Muscle of arm (tissue), 14 donors: ENCODE results near the gene CASTOR2. TPM values are rescaled to one million over a fixed set of nuclear protein-coding genes. Genes with fewer than 3 reads are reported as not detected.
"Not testable (repeated sequence)": the region's sequence is repeated elsewhere in the genome, so short reads cannot be mapped to it uniquely, and the experiment has no call there.

Experiments
- DNase-seq: peaks from one replicate; pipeline ENCODE4 v3.0.0-alpha.2; 2013
- long read RNA-seq, 11 donors: transcript quantifications; one replicate each; lab custom pipeline, GENCODE V29; 2026
- polyA plus RNA-seq, 12 donors: library from polyadenylated mRNA; unstranded; fragments of 120-200 nt; gene quantifications; one replicate each; pipeline ENCODE4 v1.2.1, GENCODE V29; 2013; ENCODE audit not compliant: insufficient read length in 12 of 12

Gene CASTOR2
- polyA plus RNA-seq: 10 to 100 TPM in 6 of 12 donors, 1 to 10 TPM in 5, not detected in 1; 7.5 to 27.0 (median 12.9) TPM
- long read RNA-seq, donor 1, partial matches to known transcripts: 5 of 7 reads
- long read RNA-seq, donor 1, other reads (novel, unspliced or antisense): 0 of 7 reads
- long read RNA-seq, donor 2, partial matches to known transcripts: 7 of 9 reads
- long read RNA-seq, donor 2, other reads (novel, unspliced or antisense): 0 of 9 reads
- long read RNA-seq, donor 3, partial matches to known transcripts: 22 of 25 reads
- long read RNA-seq, donor 3, other reads (novel, unspliced or antisense): 0 of 25 reads
- long read RNA-seq, donor 4, partial matches to known transcripts: 6 of 7 reads
- long read RNA-seq, donor 4, other reads (novel, unspliced or antisense): 0 of 7 reads
- long read RNA-seq, donor 5, partial matches to known transcripts: 6 of 9 reads
- long read RNA-seq, donor 5, other reads (novel, unspliced or antisense): 0 of 9 reads
- long read RNA-seq, donor 6, partial matches to known transcripts: 0 of 3 reads
- long read RNA-seq, donor 6, other reads (novel, unspliced or antisense): 0 of 3 reads
- long read RNA-seq, donor 7, partial matches to known transcripts: 5 of 7 reads
- long read RNA-seq, donor 7, other reads (novel, unspliced or antisense): 0 of 7 reads
- long read RNA-seq, donor 8, partial matches to known transcripts: 0 of 4 reads
- long read RNA-seq, donor 8, other reads (novel, unspliced or antisense): 0 of 4 reads
- long read RNA-seq, donor 9, partial matches to known transcripts: 0 of 1 reads
- long read RNA-seq, donor 9, other reads (novel, unspliced or antisense): 0 of 1 reads
- long read RNA-seq, donor 10, transcript CASTOR2-201 (9 exons, 1,257 nt): major isoform, 5 of 11 reads
- long read RNA-seq, donor 10, partial matches to known transcripts: 6 of 11 reads
- long read RNA-seq, donor 10, other reads (novel, unspliced or antisense): 0 of 11 reads
- long read RNA-seq, donor 11, partial matches to known transcripts: 0 of 1 reads
- long read RNA-seq, donor 11, other reads (novel, unspliced or antisense): 0 of 1 reads

DNA sequence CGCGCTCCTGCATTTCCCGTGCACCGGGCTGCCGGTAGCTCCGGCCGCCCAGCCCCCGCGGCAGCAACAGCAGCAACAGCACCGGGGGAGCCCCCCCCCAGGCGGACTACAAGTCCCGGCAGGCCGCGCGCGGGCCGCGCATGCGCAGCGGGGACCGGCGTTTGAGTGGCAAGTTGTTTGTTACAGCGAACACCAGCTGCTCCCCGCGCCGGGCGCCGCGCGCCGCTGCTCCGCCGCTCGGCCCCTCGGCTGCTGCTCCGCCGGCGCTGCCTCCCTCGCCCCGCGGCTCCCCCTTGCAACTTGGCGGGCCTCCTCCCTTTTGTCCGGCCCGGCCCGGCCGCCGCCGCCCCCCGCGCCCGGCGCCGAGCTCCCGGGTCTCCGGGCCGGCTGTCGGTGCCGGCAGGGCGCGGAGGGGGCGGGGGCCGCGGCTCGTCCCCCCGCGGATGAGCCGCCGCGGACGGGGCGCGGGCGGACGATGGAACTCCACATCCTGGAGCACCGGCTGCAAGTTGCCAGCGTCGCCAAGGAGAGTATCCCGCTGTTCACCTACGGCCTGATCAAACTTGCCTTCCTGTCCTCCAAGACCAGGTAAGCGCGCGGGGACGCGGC is at the start of gene CASTOR2:
CASTOR2 (plus strand) TSS at position 195 of the 609 bp plus-strand sequence; CDS start at position 476, 281 bp downstream.
- DNase-seq: not testable (repeated sequence)

- DNase-seq: not testable (repeated sequence)
These were observed 42.1 kb upstream of the CASTOR2 start for GRCh38 chr7:74922321-74922890.

GRCh38 chr7:74923644-74924043 is 40.9 kb upstream of the CASTOR2 start:
- DNase-seq: not testable (repeated sequence)

DNA sequence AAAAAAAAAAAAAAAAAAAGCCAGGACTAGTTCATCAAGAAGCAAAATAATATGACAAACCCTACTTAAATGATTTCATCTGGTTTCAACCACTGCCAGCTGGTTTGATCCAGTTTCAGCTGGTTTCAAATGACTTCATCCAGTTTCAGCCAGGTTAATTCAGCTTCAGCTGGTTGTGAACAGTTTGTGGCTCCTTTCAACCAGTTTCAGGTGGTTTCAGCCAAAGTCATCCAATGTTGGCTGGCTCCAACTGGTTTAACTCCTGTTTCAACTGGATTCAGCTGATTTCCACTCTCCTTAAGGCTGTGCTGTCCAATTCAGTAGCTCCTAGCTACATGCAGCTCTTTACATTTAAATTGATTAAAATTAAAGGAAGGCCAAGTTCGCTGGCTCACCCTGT is 37.5 kb upstream of the CASTOR2 start:
- DNase-seq: not testable (repeated sequence)

GRCh38 chr7:74931563-74932328 is 32.8 kb upstream of the CASTOR2 start:
- not testable (repeated sequence) for DNase-seq

GRCh38 chr7:74939429-74939828 is 25.1 kb upstream of the CASTOR2 start:
- not testable (repeated sequence) for DNase-seq

DNA sequence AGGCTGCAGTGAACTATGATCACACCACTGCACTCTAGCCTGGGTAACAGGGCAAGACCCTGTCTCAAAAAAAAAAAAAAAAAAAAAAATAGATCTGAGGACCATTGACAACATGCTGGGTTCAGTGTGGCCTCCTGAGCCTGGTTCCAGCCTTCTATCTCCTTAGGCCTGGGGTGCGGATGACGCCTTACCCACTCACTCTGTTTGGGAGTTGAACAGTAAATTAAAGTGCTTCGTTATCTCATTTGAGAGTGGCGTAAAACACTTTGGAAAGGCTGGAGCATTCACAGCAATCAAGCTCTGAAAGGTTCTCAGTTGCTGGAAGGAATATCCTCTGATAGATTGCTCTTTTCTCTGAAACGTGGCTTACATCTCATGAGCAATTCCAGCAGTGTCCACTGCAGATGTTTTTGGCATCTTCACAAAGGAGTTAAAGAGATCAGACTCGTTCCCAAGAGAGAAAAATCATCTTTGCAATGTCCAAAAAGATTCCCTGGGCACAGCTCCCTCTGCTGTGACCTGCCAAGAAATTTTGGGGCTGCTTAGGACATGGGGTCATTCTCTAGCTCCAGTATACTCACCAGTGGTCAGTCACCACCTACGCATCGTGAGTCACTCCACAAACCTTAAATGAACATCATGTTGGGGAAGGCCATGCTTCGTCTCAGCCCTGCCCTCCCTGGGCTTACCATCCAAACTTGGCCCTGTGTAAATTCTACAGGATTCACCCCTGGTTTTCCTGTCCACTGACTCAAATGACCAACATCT is 23.0 kb upstream of the CASTOR2 start:
- DNase-seq: not testable (repeated sequence)

- DNase-seq: not testable (repeated sequence)
These were observed 20.6 kb upstream of the CASTOR2 start for GRCh38 chr7:74943923-74944322.

- not testable (repeated sequence) for DNase-seq
These were observed 16.8 kb upstream of the CASTOR2 start for GRCh38 chr7:74947741-74948140.

- DNase-seq: not testable (repeated sequence)
These were observed 10.7 kb upstream of the CASTOR2 start for GRCh38 chr7:74953774-74954173.

DNA sequence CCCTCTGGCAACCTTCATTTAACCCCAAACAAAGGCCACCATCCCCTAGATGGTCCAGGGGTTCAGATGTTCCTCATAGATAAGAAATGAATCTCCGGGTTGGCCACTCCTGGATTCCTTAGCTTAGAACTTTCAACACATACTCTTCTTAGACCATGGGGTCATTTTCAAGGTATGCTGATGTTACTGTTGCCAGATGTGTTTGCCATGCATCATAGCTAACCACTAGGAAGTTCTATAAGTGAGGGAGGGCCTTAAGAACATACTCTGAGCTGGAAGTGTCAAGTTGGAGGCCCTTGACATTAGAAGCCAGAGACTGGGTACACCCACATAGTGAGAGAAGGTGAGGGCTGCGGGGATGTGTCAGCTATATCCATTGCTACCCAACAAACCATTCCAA is 6.2 kb upstream of the CASTOR2 start:
- not testable (repeated sequence) for DNase-seq

DNA sequence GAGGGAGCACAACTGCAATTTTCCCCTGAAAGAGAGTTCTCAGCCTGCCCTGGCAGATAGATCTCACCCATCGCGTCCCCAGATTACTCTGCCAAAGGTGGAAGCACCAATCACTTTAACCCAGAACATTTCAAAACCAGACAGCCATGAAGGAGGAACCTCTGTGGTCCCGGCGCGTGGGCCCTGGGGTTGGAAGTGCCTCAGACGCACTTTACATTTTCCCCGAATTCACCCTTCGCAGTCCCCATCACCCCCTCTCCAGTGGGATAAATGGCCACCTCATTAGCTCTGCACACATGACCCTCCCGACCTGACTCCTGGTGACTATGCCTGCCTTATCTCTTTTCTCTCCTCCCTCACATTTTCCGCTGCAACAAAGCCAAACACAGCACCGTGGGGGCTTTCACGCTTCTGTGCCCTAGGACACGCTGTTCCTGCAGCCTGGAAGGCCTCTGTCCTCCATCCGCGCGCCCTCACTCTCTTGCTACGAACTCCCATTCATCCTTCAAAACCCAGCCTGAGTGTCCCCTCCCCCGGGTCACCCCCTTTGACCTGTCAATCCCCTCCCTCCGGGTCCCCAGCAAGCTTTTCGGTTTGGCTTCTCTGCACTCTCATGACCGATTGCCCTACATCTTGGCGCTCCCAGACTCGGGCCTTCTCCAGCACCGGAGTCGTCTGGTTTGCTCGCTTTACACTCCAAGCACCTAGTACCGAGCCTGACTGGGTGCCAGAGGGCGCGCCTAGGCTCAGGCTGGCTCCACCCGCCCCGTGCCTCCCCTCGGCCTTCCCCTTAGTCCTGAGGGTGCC is 598 bp upstream of the CASTOR2 start:
- not testable (repeated sequence) for DNase-seq

GRCh38 chr7:74966208-74966854 is 1.8 kb downstream of the CASTOR2 start:
- not testable (repeated sequence) for DNase-seq

DNA sequence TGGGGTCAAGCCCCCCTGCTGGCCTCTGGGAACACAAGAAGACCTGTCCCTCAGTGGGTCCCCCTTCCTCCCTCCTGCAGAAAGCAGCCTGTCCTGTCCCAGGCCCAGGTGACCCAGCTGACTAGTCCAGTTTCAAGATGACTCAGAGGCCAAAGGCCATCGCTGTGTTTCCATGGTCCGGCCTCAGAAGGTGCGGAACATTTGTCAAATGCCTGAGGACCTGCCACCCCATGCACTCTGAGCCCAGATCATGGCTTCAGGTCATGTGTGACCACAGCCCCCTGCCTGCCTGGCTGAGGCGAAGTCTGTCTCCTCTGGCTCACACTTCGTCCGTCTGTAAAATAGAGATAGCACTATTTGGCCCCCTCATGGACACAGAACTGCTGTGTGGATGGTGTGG is 2.4 kb downstream of the CASTOR2 start:
- not testable (repeated sequence) for DNase-seq

DNA sequence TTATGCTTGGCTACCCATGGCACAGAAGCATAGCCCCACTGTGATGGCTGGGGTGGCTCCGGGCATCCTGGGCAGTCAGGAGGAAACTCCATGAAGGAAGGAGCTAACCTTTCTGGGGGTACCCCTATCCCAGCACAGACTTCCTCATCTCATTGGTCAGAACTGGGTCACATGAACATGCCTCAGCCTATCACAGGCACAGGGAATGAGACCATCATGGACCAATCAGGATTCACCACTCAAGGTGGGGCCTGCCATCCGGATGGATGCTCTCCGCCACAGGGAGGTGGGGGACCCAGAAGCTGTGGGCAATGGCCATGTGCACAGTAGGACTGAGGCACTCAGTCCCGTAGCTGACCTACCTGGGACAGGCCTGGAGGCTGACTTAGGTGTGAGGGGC is 6.9 kb downstream of the CASTOR2 start:
- not testable (repeated sequence) for DNase-seq

- DNase-seq: not testable (repeated sequence)
These were observed 7.9 kb downstream of the CASTOR2 start for GRCh38 chr7:74972377-74972776.

GRCh38 chr7:74975959-74976358 is 11.5 kb downstream of the CASTOR2 start:
- not testable (repeated sequence) for DNase-seq

GRCh38 chr7:74977523-74977922 is 13.0 kb downstream of the CASTOR2 start:
- DNase-seq: not testable (repeated sequence)
